Nucleus accumbens (tissue), 56 donors: Measurements from ENCODE around the gene MCM9.

ENCODE experiments used
- DNase-seq, 56 donors: peaks; one replicate each; lab custom pipeline; 2025; lab: John Stamatoyannopoulos, UW

MCM9 gene

GRCh38 chr6:118933855-118934460 lies 1.0 kb downstream of the MCM9 start:
- no peak for DNase-seq

GRCh38 chr6:118932421-118932820 lies 2.5 kb downstream of the MCM9 start:
- no peak for DNase-seq

- no peak for DNase-seq
Observed at GRCh38 chr6:118931436-118931835, 3.5 kb downstream of the MCM9 start.

GRCh38 chr6:118930680-118931079 lies 4.3 kb downstream of the MCM9 start:
- no peak for DNase-seq

- no peak for DNase-seq
Observed at GRCh38 chr6:118923035-118923434, 11.9 kb downstream of the MCM9 start.

- no peak for DNase-seq
Observed at GRCh38 chr6:118921084-118921483, 13.9 kb downstream of the MCM9 start.

GRCh38 chr6:118918329-118918725 lies 16.6 kb downstream of the MCM9 start:
- no peak for DNase-seq

- no peak for DNase-seq
Observed at GRCh38 chr6:118917546-118918328, 17.2 kb downstream of the MCM9 start.

- no peak for DNase-seq
Observed at GRCh38 chr6:118914598-118914997, 20.4 kb downstream of the MCM9 start.

GRCh38 chr6:118913161-118913560 lies 21.8 kb downstream of the MCM9 start:
- no peak for DNase-seq

- no peak for DNase-seq
Observed at GRCh38 chr6:118912646-118913045, 22.3 kb downstream of the MCM9 start.

GRCh38 chr6:118908441-118908840 lies 26.5 kb downstream of the MCM9 start:
- no peak for DNase-seq

- no peak for DNase-seq
Observed at GRCh38 chr6:118905851-118906250, 29.1 kb downstream of the MCM9 start.

GRCh38 chr6:118905084-118905483 lies 29.9 kb downstream of the MCM9 start:
- DNase-seq: no peak

GRCh38 chr6:118903691-118904090 lies 31.3 kb downstream of the MCM9 start:
- no peak for DNase-seq

- DNase-seq: no peak
Observed at GRCh38 chr6:118903138-118903537, 31.8 kb downstream of the MCM9 start.

GRCh38 chr6:118902726-118903125 lies 32.2 kb downstream of the MCM9 start:
- no peak for DNase-seq

- DNase-seq: no peak
Observed at GRCh38 chr6:118899948-118900347, 35.0 kb downstream of the MCM9 start.

- DNase-seq: no peak
Observed at GRCh38 chr6:118897386-118897785, 37.6 kb downstream of the MCM9 start.

- DNase-seq: no peak
Observed at GRCh38 chr6:118896339-118897136, 38.4 kb downstream of the MCM9 start.

GRCh38 chr6:118895859-118896258 lies 39.1 kb downstream of the MCM9 start:
- no peak for DNase-seq

- no peak for DNase-seq
Observed at GRCh38 chr6:118895261-118895560, 39.7 kb downstream of the MCM9 start.
